Measurements from ENCODE around the gene HHAT.

Gene HHAT

DNA sequence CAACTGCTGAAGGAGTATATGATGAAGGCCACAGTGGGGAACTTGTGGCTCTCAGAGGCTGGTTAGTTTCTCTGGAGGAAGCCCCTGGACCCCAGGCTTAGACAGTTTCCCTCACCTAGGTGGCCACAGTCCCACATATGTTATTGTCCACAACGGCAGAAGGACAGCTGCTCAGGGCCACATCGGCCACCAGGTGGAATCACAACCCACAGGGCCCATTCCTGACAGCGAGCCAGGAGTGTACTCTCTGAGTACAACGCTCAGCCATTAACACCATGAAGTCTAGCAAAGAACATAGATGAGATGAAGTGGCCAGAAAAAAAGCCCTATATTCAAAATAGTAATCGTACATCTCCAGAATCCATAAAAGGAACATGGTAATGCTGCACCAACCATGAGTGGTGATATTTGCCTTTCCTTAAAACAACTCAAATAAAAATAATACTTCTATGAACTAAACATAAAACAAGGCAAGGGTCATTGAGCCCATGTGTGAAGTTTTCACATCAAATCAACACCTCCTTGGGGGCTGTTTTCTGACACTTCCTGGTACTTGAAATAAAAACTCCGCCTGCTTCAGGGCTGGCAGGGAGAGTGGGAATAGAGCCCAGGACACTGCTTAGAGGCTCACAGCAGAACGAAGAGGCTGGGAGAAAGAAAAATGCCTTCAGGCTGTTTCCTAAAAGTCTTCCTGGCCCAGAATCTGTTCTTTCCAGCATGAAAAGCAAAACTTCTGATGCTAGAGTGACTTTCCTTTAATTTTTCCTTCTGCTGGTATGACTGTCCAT is 383.3 kb downstream of the HHAT start:
- no peak for DNase-seq (ENCODE audit: low spot score)
- TF ChIP-seq, protein P1, sequence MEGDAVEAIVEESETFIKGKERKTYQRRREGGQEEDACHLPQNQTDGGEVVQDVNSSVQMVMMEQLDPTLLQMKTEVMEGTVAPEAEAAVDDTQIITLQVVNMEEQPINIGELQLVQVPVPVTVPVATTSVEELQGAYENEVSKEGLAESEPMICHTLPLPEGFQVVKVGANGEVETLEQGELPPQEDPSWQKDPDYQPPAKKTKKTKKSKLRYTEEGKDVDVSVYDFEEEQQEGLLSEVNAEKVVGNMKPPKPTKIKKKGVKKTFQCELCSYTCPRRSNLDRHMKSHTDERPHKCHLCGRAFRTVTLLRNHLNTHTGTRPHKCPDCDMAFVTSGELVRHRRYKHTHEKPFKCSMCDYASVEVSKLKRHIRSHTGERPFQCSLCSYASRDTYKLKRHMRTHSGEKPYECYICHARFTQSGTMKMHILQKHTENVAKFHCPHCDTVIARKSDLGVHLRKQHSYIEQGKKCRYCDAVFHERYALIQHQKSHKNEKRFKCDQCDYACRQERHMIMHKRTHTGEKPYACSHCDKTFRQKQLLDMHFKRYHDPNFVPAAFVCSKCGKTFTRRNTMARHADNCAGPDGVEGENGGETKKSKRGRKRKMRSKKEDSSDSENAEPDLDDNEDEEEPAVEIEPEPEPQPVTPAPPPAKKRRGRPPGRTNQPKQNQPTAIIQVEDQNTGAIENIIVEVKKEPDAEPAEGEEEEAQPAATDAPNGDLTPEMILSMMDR (IDR thresholded peaks at IDR 0.05; ENCODE audit: borderline replicate concordance, control extremely low read depth, extremely low read depth, insufficient read depth, missing control alignments) = no peak
- in situ Hi-C loops (cut with MboI; ENCODE audit: low sequenced_read_pairs, unreplicated experiment) = no loop called here

GRCh38 chr1:210715072-210715471 is 386.4 kb downstream of the HHAT start:
- DNase-seq (ENCODE audit: low spot score) = no peak
- in situ Hi-C loops (cut with MboI; ENCODE audit: low sequenced_read_pairs, unreplicated experiment) = no loop called here
- TF ChIP-seq, protein P1 (IDR thresholded peaks at IDR 0.05; ENCODE audit: borderline replicate concordance, control extremely low read depth, extremely low read depth, insufficient read depth, missing control alignments) = no peak

DNA sequence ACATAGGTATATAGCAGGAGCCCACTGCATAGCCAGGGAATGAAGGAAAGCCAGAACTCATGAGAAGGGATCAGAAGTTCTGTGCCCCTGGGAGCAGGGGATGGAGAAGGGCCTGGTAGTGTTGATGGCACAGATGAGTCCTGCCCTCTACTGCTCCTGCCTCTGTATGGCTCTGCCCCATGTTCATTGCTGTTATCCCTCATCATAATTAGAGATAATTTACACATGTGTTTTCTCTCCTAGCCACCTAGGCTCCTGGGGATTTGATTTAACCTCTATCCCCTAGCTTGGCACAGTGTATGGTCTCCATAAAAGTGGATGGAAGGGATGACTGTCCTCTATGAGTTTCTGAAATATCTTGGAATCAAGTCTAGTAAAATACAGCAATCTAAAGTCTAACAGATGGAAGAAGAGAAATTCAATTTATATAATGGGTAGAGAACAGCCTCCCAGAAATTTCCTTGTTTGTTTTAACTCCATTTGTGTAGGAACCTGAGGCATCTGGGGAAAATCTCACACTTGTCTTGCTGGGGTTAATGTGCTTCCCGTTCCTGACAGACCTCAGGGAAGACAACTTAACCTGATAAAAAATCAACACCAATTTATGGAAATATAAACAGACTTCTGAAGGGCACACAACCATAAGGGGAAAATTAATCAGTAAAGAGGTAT is 393.8 kb downstream of the HHAT start:
- DNase-seq (ENCODE audit: low spot score) = no peak
- TF ChIP-seq, protein P1 (IDR thresholded peaks at IDR 0.05; ENCODE audit: borderline replicate concordance, control extremely low read depth, extremely low read depth, insufficient read depth, missing control alignments) = no peak
- in situ Hi-C loops (cut with MboI; ENCODE audit: low sequenced_read_pairs, unreplicated experiment) = no loop called here

DNA sequence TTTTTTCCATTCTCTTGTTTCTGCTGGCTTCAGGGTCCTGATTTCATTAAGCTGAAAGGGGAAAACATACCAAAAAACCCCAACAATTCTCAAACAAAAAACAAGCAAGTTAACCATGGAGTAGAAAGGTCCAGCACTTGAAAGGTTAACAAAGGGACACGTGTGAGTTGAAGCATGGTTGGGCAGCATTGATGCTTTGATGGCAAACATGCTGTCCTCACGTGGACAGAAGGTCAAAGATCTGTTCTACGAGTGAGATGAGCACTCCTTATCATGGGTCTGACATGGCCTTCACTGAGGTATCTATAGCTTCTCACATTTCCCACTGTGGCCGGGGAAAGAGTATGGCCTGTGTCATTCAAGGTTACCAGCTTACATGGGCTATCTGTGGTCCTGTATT is 394.9 kb downstream of the HHAT start:
- no peak for DNase-seq (ENCODE audit: low spot score)
- in situ Hi-C loops (cut with MboI; ENCODE audit: low sequenced_read_pairs, unreplicated experiment) = no loop called here

DNA sequence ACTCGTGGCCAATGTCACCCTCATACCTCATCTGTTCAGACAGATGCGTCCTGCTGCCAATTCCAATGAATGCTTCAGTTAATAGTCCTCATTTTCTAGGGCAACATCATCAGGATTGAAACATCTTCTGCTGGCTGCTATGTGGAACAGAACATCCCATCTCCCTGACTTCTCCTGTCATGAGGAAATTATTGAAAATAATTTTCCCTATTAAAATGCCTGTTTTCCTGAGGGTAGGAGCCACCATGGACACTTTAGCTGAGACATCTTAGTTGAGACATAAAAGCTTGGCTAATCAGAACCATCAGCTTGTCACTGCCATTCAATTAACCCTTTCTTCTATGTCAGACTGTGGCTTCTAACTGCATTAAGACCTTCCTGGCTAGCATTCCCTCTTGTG is 396.1 kb downstream of the HHAT start:
- DNase-seq (ENCODE audit: low spot score) = no peak
- in situ Hi-C loops (cut with MboI; ENCODE audit: low sequenced_read_pairs, unreplicated experiment) = no loop called here
- TF ChIP-seq, protein P1 (IDR thresholded peaks at IDR 0.05; ENCODE audit: borderline replicate concordance, control extremely low read depth, extremely low read depth, insufficient read depth, missing control alignments) = no peak

More for the DNA sequence above, 394.9 kb downstream of the HHAT start:
- TF ChIP-seq, protein P1 (IDR thresholded peaks at IDR 0.05; ENCODE audit: borderline replicate concordance, control extremely low read depth, extremely low read depth, insufficient read depth, missing control alignments) = no peak

All from GM13976 (cell line).